Measurements from ENCODE around the gene PCED1B. TPM values are rescaled to one million over a fixed set of nuclear protein-coding genes. Genes with fewer than 3 reads are reported as not detected.

PCED1B gene
- total and polyA plus RNA-seq, 3 donors from 2014 or later = 30.0 to 56.1 (median 47.2) TPM

DNA sequence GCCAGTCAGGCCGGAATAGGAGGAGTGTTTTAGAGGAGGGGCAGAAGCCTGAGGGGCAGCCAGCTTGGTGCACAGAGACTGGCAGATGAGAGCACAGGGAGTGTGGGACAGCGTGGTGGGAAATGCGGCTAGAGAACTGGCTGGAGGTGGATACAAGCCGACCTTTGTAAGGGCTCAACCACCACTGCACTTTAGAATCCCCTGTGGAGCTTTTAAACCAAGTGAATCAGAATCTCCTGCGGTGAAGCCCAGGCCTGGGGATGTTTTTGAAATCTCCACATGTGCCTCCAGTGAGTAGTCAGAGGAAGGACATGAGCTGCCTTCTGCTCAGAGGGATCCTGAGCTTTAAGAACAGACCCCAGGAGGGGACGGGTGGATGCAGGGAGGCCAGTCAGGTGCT, 10.9 kb upstream of the PCED1B start:
- DNase-seq = no peak
- WGBS, 2 donors = 75 to 77% methylated on average over 6 of the region's 6 CpGs
- intact Hi-C loops (cut with DNase I; ENCODE audit: low total_unique reads) = no loop called here
- TF ChIP-seq, protein P1, sequence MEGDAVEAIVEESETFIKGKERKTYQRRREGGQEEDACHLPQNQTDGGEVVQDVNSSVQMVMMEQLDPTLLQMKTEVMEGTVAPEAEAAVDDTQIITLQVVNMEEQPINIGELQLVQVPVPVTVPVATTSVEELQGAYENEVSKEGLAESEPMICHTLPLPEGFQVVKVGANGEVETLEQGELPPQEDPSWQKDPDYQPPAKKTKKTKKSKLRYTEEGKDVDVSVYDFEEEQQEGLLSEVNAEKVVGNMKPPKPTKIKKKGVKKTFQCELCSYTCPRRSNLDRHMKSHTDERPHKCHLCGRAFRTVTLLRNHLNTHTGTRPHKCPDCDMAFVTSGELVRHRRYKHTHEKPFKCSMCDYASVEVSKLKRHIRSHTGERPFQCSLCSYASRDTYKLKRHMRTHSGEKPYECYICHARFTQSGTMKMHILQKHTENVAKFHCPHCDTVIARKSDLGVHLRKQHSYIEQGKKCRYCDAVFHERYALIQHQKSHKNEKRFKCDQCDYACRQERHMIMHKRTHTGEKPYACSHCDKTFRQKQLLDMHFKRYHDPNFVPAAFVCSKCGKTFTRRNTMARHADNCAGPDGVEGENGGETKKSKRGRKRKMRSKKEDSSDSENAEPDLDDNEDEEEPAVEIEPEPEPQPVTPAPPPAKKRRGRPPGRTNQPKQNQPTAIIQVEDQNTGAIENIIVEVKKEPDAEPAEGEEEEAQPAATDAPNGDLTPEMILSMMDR (IDR thresholded peaks at IDR 0.05) = no peak
- TF ChIP-seq POLR2A (IDR thresholded peaks at IDR 0.05) = no peak
- Histone ChIP-seq H3K4me1 (no peaks in the 10 kb centered on the region), H3K27ac (no peak overlapping the region), H3K36me3 (ENCODE audit: low read depth, missing control alignments) (no peaks in the 10 kb centered on the region), H3K9me3 (no peaks in the 10 kb centered on the region), H3K4me3 (no peak overlapping the region), H3K27me3 (no peaks in the 10 kb centered on the region)

- no peak overlapping the region for H3K4me3 ChIP-seq
- 86 to 100% methylated on average over 1 of the region's 1 CpG for WGBS, 2 donors
- H3K27me3 ChIP-seq = no peaks in the 10 kb centered on the region
- DNase-seq = no peak
- H3K9me3 ChIP-seq = no peaks in the 10 kb centered on the region
- H3K27ac ChIP-seq = no peak overlapping the region
- intact Hi-C loops (cut with DNase I; ENCODE audit: low total_unique reads) = no loop called here
- no peaks in the 10 kb centered on the region for H3K36me3 ChIP-seq (ENCODE audit: low read depth, missing control alignments)
- no peaks in the 10 kb centered on the region for H3K4me1 ChIP-seq
- no peak for TF ChIP-seq POLR2A (IDR thresholded peaks at IDR 0.05)
- TF ChIP-seq, protein P1 (IDR thresholded peaks at IDR 0.05) = no peak
Observed at GRCh38 chr12:47070310-47070709, 9.1 kb upstream of the PCED1B start.

DNA sequence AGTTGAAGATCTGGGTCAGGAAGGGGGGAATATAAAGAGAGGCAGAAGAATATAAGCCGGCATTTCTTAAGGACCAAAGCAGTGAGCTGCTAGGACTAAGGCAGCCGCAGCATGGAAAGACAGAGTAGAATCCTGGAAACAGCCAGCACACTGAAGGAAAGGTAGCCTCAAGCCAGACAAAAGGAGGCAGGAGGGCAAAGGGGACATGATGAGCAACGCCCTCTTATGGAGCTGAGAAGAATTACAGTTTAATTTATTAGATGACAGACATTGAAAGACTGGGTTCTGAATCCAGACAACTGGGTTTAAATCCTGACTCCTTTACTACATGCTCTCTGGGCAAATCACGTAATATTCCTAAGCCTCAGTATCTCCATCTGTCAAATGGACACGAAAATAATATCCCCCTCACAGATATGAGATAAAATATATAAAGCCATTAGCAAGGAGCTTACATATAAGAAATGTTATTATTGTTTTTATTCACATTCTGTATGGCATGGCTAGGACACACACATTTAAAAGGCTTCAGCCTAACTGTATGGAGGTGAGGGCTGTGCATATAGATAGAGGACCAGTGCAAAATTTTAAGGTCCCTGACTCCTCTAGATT, 8.1 kb upstream of the PCED1B start:
- 68 to 70% methylated on average over 5 of the region's 5 CpGs for WGBS, 2 donors
- Histone ChIP-seq H3K27me3 (no peaks in the 10 kb centered on the region), H3K4me3 (no peak overlapping the region), H3K27ac (no peak overlapping the region), H3K36me3 (ENCODE audit: low read depth, missing control alignments) (no peaks in the 10 kb centered on the region), H3K4me1 (no peaks in the 10 kb centered on the region), H3K9me3 (no peaks in the 10 kb centered on the region)
- TF ChIP-seq POLR2A (IDR thresholded peaks at IDR 0.05) = no peak
- TF ChIP-seq, protein P1 (IDR thresholded peaks at IDR 0.05) = peak in 2 of 3 experiments; percentile 16 to 43
- DNase-seq = no peak
- intact Hi-C loops (cut with DNase I; ENCODE audit: low total_unique reads) = no loop called here

DNA sequence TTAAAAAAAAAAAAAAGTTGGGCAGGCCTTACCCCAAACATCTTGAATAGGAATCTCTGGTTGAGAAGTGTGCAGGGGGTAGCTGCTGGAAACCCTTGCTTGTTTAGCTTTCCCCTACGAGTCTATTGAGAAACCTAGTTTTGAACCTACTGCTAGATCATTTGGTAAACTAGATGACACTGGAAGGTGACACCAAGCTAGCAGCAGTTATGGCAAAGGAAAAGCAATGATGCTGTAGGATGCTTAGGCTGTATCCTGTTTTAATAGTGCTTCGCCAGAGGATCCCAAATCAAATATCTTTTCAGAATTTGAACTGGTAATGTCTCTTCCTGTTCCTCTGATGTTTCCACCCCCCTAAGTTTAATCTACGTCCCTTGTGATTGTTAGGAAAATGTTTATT, 5.5 kb upstream of the PCED1B start:
- 93 to 97% methylated on average over 3 of the region's 3 CpGs for WGBS, 2 donors
- H3K36me3 ChIP-seq (ENCODE audit: low read depth, missing control alignments) = no peaks in the 10 kb centered on the region
- DNase-seq = no peak
- H3K4me1 ChIP-seq = no peaks in the 10 kb centered on the region
- no peak for TF ChIP-seq POLR2A (IDR thresholded peaks at IDR 0.05)
- TF ChIP-seq, protein P1 (IDR thresholded peaks at IDR 0.05) = no peak
- no peaks in the 10 kb centered on the region for H3K27me3 ChIP-seq
- H3K9me3 ChIP-seq = no peaks in the 10 kb centered on the region
- intact Hi-C loops (cut with DNase I; ENCODE audit: low total_unique reads) = no loop called here
- no peak overlapping the region for H3K27ac ChIP-seq
- no peak overlapping the region for H3K4me3 ChIP-seq

DNA sequence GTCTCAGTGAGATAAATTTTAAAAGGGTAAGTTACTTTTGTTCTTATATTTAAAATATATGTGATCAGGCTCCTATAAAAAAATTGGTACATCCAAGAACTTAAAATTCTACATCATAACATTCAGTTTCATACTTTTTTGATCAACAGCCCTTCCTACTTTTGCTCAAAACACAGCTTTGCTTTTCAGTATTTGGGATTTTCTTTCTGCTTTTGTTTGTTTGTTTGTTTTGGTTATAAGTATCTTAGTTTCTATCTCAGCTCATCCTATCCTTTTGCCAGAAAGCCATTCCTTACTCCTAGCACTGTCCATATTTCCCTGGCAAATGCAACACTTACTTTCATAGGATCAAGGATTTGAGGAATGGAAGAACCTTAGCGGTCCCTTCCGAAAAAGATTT, 4.7 kb upstream of the PCED1B start:
- no peak for DNase-seq
- Histone ChIP-seq H3K4me1 (no peaks in the 10 kb centered on the region), H3K4me3 (no peak overlapping the region), H3K9me3 (no peaks in the 10 kb centered on the region), H3K36me3 (ENCODE audit: low read depth, missing control alignments) (no peaks in the 10 kb centered on the region), H3K27me3 (no peaks in the 10 kb centered on the region), H3K27ac (no peak overlapping the region)
- TF ChIP-seq, protein P1 (IDR thresholded peaks at IDR 0.05) = no peak
- TF ChIP-seq POLR2A (IDR thresholded peaks at IDR 0.05) = no peak
- WGBS, 2 donors = 95 to 97% methylated on average over 2 of the region's 2 CpGs
- intact Hi-C loops (cut with DNase I; ENCODE audit: low total_unique reads) = no loop called here

Measured in testis (tissue), 3 donors.